Neuronal stem cell (in vitro differentiated cells): ENCODE data around the gene ZNF648. TPM values are rescaled to one million over a fixed set of nuclear protein-coding genes. Genes with fewer than 3 reads are reported as not detected.

Experiments used
- DNase-seq: peaks from one replicate; pipeline ENCODE4 v3.0.0-alpha.2; 2013; ENCODE audit warnings: low spot score
- H2AFZ ChIP-seq: one replicate; pipeline ENCODE4 v1.6.1; 2013; ENCODE audit warnings: mild to moderate bottlenecking, low read length, inconsistent platforms
- H2AK5ac ChIP-seq: 2 replicates; pipeline ENCODE4 v1.6.1; 2013; ENCODE audit warnings: low read depth, mild to moderate bottlenecking, inconsistent platforms, low read length, moderate library complexity, mixed read lengths
- H2BK120ac ChIP-seq: 2 replicates; pipeline ENCODE4 v1.6.1; 2013; ENCODE audit warnings: low read depth, mild to moderate bottlenecking, inconsistent platforms, low read length, moderate library complexity, mixed read lengths
- H2BK12ac ChIP-seq: one replicate; pipeline ENCODE4 v1.6.1; 2013; ENCODE audit warnings: low read length, inconsistent platforms
- H2BK15ac ChIP-seq: 2 replicates; pipeline ENCODE4 v1.6.1; 2013; ENCODE audit warnings: mild to moderate bottlenecking, low read length, inconsistent platforms, mixed read lengths
- H2BK5ac ChIP-seq: one replicate; pipeline ENCODE4 v1.6.1; 2013; ENCODE audit warnings: inconsistent platforms, mild to moderate bottlenecking, low read length, moderate library complexity
- H3K14ac ChIP-seq: one replicate; pipeline ENCODE4 v1.6.1; 2013; ENCODE audit warnings: low read length, inconsistent platforms
- H3K18ac ChIP-seq: 2 replicates; pipeline ENCODE4 v1.6.1; 2013; ENCODE audit warnings: low read length, inconsistent platforms
- H3K23ac ChIP-seq: 2 replicates; pipeline ENCODE4 v1.6.1; 2013; ENCODE audit warnings: low read depth, mild to moderate bottlenecking, mixed read lengths, low read length, inconsistent platforms; ENCODE audit not compliant: poor library complexity
- H3K27ac ChIP-seq: replicated peaks from 3 replicates; pipeline ENCODE4 v1.5.1; 2013; ENCODE audit warnings: low read length, inconsistent platforms
- H3K27me3 ChIP-seq, 3 experiments: 2 replicates each; pipeline ENCODE4 v1.6.1; 2013; ENCODE audit warnings: low read length in 3 of 3, mild to moderate bottlenecking in 2 of 3, inconsistent platforms in 1 of 3, low read depth in 1 of 3, mixed read lengths in 1 of 3, moderate library complexity in 1 of 3; ENCODE audit not compliant: control insufficient read depth in 3 of 3, insufficient read depth in 3 of 3
- H3K36me3 ChIP-seq, 2 donors: replicated peaks in 1 of 2; 2 replicates each; pipeline ENCODE4 v1.6.1; 2013; ENCODE audit warnings: low read length in 2 of 2; ENCODE audit not compliant: control insufficient read depth in 2 of 2, insufficient read depth in 2 of 2
- H3K4ac ChIP-seq: 2 replicates; pipeline ENCODE4 v1.6.1; 2013; ENCODE audit warnings: inconsistent platforms, mild to moderate bottlenecking, low read length, moderate library complexity
- H3K4me1 ChIP-seq, 2 donors: 1 replicate in 1 of 2; 2 replicates in 1 of 2; pipeline ENCODE4 v1.6.1; 2013; ENCODE audit warnings: low read length in 2 of 2, low read depth in 1 of 2; ENCODE audit not compliant: control insufficient read depth in 2 of 2, insufficient read depth in 1 of 2
- H3K4me2 ChIP-seq: one replicate; pipeline ENCODE4 v1.6.1; 2013; ENCODE audit warnings: mild to moderate bottlenecking, low read length, inconsistent platforms; ENCODE audit not compliant: insufficient read depth, poor library complexity, severe bottlenecking
- H3K4me3 ChIP-seq, 2 donors: 2 replicates each; pipeline ENCODE4 v1.5.1; 2013; ENCODE audit warnings: low read length in 2 of 2, mild to moderate bottlenecking in 2 of 2, inconsistent platforms in 1 of 2, moderate library complexity in 1 of 2
- H3K79me1 ChIP-seq: one replicate; pipeline ENCODE4 v1.6.1; 2013; ENCODE audit warnings: low read depth, mild to moderate bottlenecking, inconsistent platforms, low read length, moderate library complexity
- H3K9ac ChIP-seq: one replicate; pipeline ENCODE4 v1.6.1; 2013; ENCODE audit warnings: mild to moderate bottlenecking, low read depth, low read length, inconsistent platforms; ENCODE audit not compliant: poor library complexity
- H3K9me3 ChIP-seq, 2 donors: replicated peaks in 1 of 2; 2 replicates each; pipeline versions ENCODE3 to v1.6.1; 2013; ENCODE audit warnings: low read length in 2 of 2, mild to moderate bottlenecking in 2 of 2, inconsistent platforms in 1 of 2, low read depth in 1 of 2, mixed read lengths in 1 of 2, moderate library complexity in 1 of 2; ENCODE audit not compliant: control insufficient read depth in 2 of 2, insufficient read depth in 1 of 2
- H4K8ac ChIP-seq: one replicate; pipeline ENCODE4 v1.6.1; 2013; ENCODE audit warnings: low read depth, mild to moderate bottlenecking, inconsistent platforms, low read length, moderate library complexity
- H4K91ac ChIP-seq: one replicate; pipeline ENCODE4 v1.6.1; 2013; ENCODE audit warnings: low read length, low read depth, mild to moderate bottlenecking, inconsistent platforms; ENCODE audit not compliant: poor library complexity
- WGBS, 2 donors: extraction: QIAGEN DNeasy Blood & Tissue Kit; methylation state at CpG; one replicate each; pipeline ENCODE4 v1.1.7; 2013; ENCODE audit warnings: missing lambda C conversion rate in 2 of 2, mixed read lengths in 1 of 2; ENCODE audit not compliant: insufficient read length in 2 of 2, insufficient replicate concordance in 1 of 2; ENCODE audit errors: extremely low coverage in 2 of 2; 5-methylcytosine and 5-hydroxymethylcytosine counted together
- polyA plus RNA-seq, 2 experiments: library from polyadenylated mRNA; stranded (reverse); fragments of 200-250 nt; gene quantifications; one replicate each; pipeline ENCODE4 v1.2.3, GENCODE V29; 2013

ZNF648 gene
- polyA plus RNA-seq (2013, experiment 1 of 2) = 0.17 TPM
- polyA plus RNA-seq (2013, experiment 2 of 2) = 0.18 TPM

- Histone ChIP-seq H3K23ac (no peak within 1 kb of the TSS), H3K9me3 (no peaks in the 10 kb centered on the region), H3K4me3 (peak within 1 kb of the TSS in 1 of 2 donors; percentile 42), H3K14ac (no peak within 1 kb of the TSS), H4K91ac (no peak within 1 kb of the TSS), H2AFZ (peak within 1 kb of the TSS; percentile 81), H3K4me2 (no peak within 1 kb of the TSS), H3K9ac (no peak within 1 kb of the TSS), H2AK5ac (no peak within 1 kb of the TSS), H2BK120ac (no peak within 1 kb of the TSS), H3K27me3 (peaks cover 0 to 4% (median 0%) of the 10 kb centered on the region in 3 experiments), H3K36me3 (no peaks in the 10 kb centered on the region), H2BK5ac (no peak within 1 kb of the TSS), H3K4ac (no peak within 1 kb of the TSS), H3K18ac (peak within 1 kb of the TSS; percentile 80), H2BK15ac (no peak within 1 kb of the TSS), H3K27ac (no peak within 1 kb of the TSS), H3K79me1 (no peaks in the 10 kb centered on the region), H3K4me1 (peaks cover 0 to 1% of the 10 kb centered on the region in 2 donors), H4K8ac (no peak within 1 kb of the TSS), H2BK12ac (no peak within 1 kb of the TSS)
- DNase-seq = no peak
- no CpG with 5 or more reads among the region's 4 CpGs for WGBS, 2 donors
Observed at GRCh38 chr1:182061594-182061993, at the start of gene ZNF648. TSS of gene ZNF648 (minus strand) at chr1:182061712. CDS start at chr1:182058010, 3,702 bp downstream.

GRCh38 chr1:182110635-182111034, 49.1 kb upstream of the ZNF648 start:
- H3K23ac ChIP-seq = no peak overlapping the region
- peaks cover 3 to 7% of the 10 kb centered on the region in 2 donors for H3K4me1 ChIP-seq
- no peak overlapping the region for H2AK5ac ChIP-seq
- no peaks in the 10 kb centered on the region for H3K36me3 ChIP-seq
- no peak overlapping the region for H3K4ac ChIP-seq
- H3K4me3 ChIP-seq = no peak overlapping the region
- H3K9me3 ChIP-seq = peaks cover 0 to 2% of the 10 kb centered on the region in 2 donors
- H2BK5ac ChIP-seq = no peak overlapping the region
- H3K9ac ChIP-seq = no peak overlapping the region
- no peak overlapping the region for H3K27ac ChIP-seq
- H4K91ac ChIP-seq = no peak overlapping the region
- H2BK120ac ChIP-seq = no peak overlapping the region
- WGBS, 2 donors = no CpG with 5 or more reads among the region's 6 CpGs
- no peak overlapping the region for H2BK12ac ChIP-seq
- H3K27me3 ChIP-seq = peaks cover 0 to 3% (median 0%) of the 10 kb centered on the region in 3 experiments
- no peak overlapping the region for H3K18ac ChIP-seq
- no peak overlapping the region for H3K4me2 ChIP-seq
- no peak overlapping the region for H4K8ac ChIP-seq
- no peak overlapping the region for H2AFZ ChIP-seq
- H3K14ac ChIP-seq = no peak overlapping the region
- H3K79me1 ChIP-seq = no peaks in the 10 kb centered on the region
- no peak overlapping the region for H2BK15ac ChIP-seq
- DNase-seq = no peak

GRCh38 chr1:182109771-182110170, 48.3 kb upstream of the ZNF648 start:
- H4K91ac ChIP-seq = no peak overlapping the region

GRCh38 chr1:182107209-182107608, 45.7 kb upstream of the ZNF648 start:
- Histone ChIP-seq H3K4me2 (no peak overlapping the region), H3K36me3 (no peaks in the 10 kb centered on the region), H3K18ac (no peak overlapping the region), H3K4me3 (no peak overlapping the region), H2BK120ac (no peak overlapping the region), H3K4me1 (no peaks in the 10 kb centered on the region), H3K27me3 (no peaks in the 10 kb centered on the region), H2AFZ (no peak overlapping the region), H3K27ac (no peak overlapping the region), H3K9ac (no peak overlapping the region), H3K79me1 (no peaks in the 10 kb centered on the region), H4K8ac (no peak overlapping the region), H2BK15ac (no peak overlapping the region), H4K91ac (no peak overlapping the region), H3K9me3 (peaks cover 0 to 4% of the 10 kb centered on the region in 2 donors), H3K4ac (no peak overlapping the region), H3K14ac (no peak overlapping the region), H3K23ac (no peak overlapping the region), H2BK12ac (no peak overlapping the region), H2BK5ac (no peak overlapping the region), H2AK5ac (no peak overlapping the region)
- DNase-seq = no peak
- whole genome bisulfite sequencing, 2 donors = no CpG with 5 or more reads among the region's 2 CpGs

More at GRCh38 chr1:182109771-182110170, 48.3 kb upstream of the ZNF648 start:
- no peak overlapping the region for H3K4ac ChIP-seq
- no peak overlapping the region for H3K27ac ChIP-seq
- WGBS, 2 donors = no CpG with 5 or more reads among the region's 3 CpGs
- no peak overlapping the region for H3K14ac ChIP-seq
- H3K9ac ChIP-seq = no peak overlapping the region
- no peak overlapping the region for H3K18ac ChIP-seq
- no peak overlapping the region for H4K8ac ChIP-seq
- DNase-seq = no peak
- H3K4me3 ChIP-seq = no peak overlapping the region
- H3K23ac ChIP-seq = no peak overlapping the region
- H3K79me1 ChIP-seq = no peaks in the 10 kb centered on the region
- H3K4me1 ChIP-seq = peaks cover 3 to 6% of the 10 kb centered on the region in 2 donors
- H3K36me3 ChIP-seq = no peaks in the 10 kb centered on the region
- no peak overlapping the region for H2BK12ac ChIP-seq
- H2BK15ac ChIP-seq = no peak overlapping the region
- H2BK5ac ChIP-seq = no peak overlapping the region
- H2AK5ac ChIP-seq = no peak overlapping the region
- no peaks in the 10 kb centered on the region for H3K27me3 ChIP-seq
- no peak overlapping the region for H3K4me2 ChIP-seq
- H2AFZ ChIP-seq = no peak overlapping the region
- H2BK120ac ChIP-seq = no peak overlapping the region
- H3K9me3 ChIP-seq = peaks cover 0 to 4% of the 10 kb centered on the region in 2 donors
